HG02884 (cell line): ENCODE results near the gene NLGN1.
"Not testable (repeated sequence)": the region's sequence is repeated elsewhere in the genome, so short reads cannot be mapped to it uniquely, and the experiment has no call there.

Source experiments
- ATAC-seq: cut with Tn5 transposase; IDR thresholded peaks from one replicate; pipeline ENCODE4 v1.9.1; 2021; ENCODE audit warnings: mild to moderate bottlenecking, moderate library complexity; ENCODE audit not compliant: unreplicated experiment

NLGN1 gene

GRCh38 chr3:173397161-173398110 lies at the start of gene NLGN1:
TSS of gene NLGN1 (plus strand) at chr3:173397744.
- ATAC-seq, result no peak

- no peak for ATAC-seq
These were observed 45.7 kb upstream of the NLGN1 start for GRCh38 chr3:173351886-173352285.

GRCh38 chr3:173353137-173353536 lies 44.4 kb upstream of the NLGN1 start:
- not testable (repeated sequence) for ATAC-seq

GRCh38 chr3:173354124-173354523 lies 43.4 kb upstream of the NLGN1 start:
- ATAC-seq, result no peak

- no peak for ATAC-seq
These were observed 25.6 kb upstream of the NLGN1 start for GRCh38 chr3:173371848-173372487.

- ATAC-seq, result no peak
These were observed 16.9 kb upstream of the NLGN1 start for GRCh38 chr3:173380681-173381080.

GRCh38 chr3:173381936-173382335 lies 15.6 kb upstream of the NLGN1 start:
- ATAC-seq, result not testable (repeated sequence)

- ATAC-seq, result peak; percentile 28
These were observed 2.5 kb upstream of the NLGN1 start for GRCh38 chr3:173395073-173395411.

GRCh38 chr3:173395412-173396181 lies 1.9 kb upstream of the NLGN1 start:
- peak; percentile 88 for ATAC-seq

GRCh38 chr3:173396191-173397041 lies 1.1 kb upstream of the NLGN1 start:
- ATAC-seq, result no peak

GRCh38 chr3:173398111-173398479 lies 551 bp downstream of the NLGN1 start:
- no peak for ATAC-seq

GRCh38 chr3:173399044-173399443 lies 1.5 kb downstream of the NLGN1 start:
- ATAC-seq, result no peak

- ATAC-seq, result no peak
These were observed 3.8 kb downstream of the NLGN1 start for GRCh38 chr3:173401369-173401768.

- ATAC-seq, result no peak
These were observed 5.1 kb downstream of the NLGN1 start for GRCh38 chr3:173402656-173403055.

GRCh38 chr3:173403376-173403775 lies 5.8 kb downstream of the NLGN1 start:
- no peak for ATAC-seq

- ATAC-seq, result no peak
These were observed 6.6 kb downstream of the NLGN1 start for GRCh38 chr3:173404156-173404555.

- no peak for ATAC-seq
These were observed 12.9 kb downstream of the NLGN1 start for GRCh38 chr3:173410436-173410835.

GRCh38 chr3:173410849-173411248 lies 13.3 kb downstream of the NLGN1 start:
- ATAC-seq, result no peak

GRCh38 chr3:173411375-173411973 lies 13.9 kb downstream of the NLGN1 start:
- no peak for ATAC-seq

- no peak for ATAC-seq
These were observed 18.5 kb downstream of the NLGN1 start for GRCh38 chr3:173416070-173416469.
